GM21717 (cell line): ENCODE data around the gene C4orf50.
"Not testable (repeated sequence)": the region's sequence is repeated elsewhere in the genome, so short reads cannot be mapped to it uniquely, and the experiment has no call there.

Source experiments
- ATAC-seq: cut with Tn5 transposase; IDR thresholded peaks from one replicate; pipeline ENCODE4 v1.9.1; 2021; ENCODE audit warnings: mild to moderate bottlenecking, moderate library complexity; ENCODE audit not compliant: unreplicated experiment

The C4orf50 gene

DNA sequence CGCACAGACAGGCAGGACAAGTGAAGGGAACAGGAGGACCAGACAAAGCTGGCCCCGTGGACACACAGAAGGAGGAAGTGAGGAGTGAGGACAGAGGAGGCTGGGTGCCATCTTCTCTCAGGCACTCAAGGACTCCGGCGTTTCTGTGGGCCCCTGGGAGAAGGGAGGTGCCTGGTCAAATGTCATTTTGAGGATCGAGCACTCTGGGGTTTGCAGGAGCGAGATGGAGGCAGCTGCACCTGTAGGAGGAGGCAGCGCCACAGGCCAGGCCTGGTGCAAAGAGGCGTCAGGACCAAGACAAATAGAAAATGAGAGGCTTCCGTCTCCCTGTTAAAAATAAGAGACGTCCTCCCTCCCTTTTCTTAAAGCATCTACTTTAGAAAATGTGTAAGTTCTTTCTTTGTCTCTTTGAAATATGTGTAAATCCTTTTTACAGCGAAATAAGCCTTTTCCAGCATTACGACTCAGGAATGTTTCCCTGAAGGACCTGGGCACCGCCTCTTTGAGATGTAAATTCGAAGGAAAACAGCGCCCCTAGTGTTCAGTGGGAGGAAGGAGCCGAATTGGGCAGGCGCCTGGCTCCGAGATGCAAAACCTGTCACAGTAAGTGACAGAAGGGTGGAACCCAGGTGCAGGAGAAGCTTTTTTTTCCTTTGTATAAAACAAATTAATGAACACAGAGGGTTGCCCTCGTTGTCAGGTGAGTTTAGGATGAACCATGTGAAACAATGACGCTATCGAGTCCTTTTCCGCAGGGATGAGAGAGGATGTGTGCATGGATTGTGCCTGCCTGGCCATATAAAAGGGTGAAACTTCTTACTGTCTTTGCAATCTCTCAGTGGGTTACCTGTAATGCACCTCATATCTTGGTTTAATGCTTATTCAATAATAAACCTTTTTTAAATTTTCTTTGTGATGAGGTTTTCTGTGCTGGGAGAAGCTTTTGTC is 1.4 kb upstream of the C4orf50 start:
- no peak for ATAC-seq

- no peak for ATAC-seq
Measured at GRCh38 chr4:6017800-6018199, 431 bp downstream of the C4orf50 start.

DNA sequence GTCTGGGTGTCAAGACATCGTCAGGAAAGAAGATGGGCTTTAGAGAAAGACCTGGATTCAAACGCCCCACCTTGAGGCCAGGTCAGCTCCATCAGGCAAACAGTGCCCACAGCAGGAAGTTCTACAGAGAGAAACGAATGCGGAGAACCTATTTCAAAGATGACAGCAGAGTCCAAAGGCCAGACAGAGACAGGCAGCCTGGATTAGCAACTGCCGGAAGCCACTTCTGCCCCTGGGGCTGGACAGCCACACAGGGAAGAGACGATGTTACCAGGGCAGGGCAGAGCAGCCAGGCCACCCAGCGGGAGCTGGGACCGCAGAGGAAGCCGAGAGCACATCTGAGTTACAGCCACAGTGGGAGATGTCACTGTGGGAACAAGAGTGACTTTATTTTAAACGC is 1.2 kb downstream of the C4orf50 start:
- no peak for ATAC-seq

GRCh38 chr4:6013564-6013963 is 4.7 kb downstream of the C4orf50 start:
- no peak for ATAC-seq

DNA sequence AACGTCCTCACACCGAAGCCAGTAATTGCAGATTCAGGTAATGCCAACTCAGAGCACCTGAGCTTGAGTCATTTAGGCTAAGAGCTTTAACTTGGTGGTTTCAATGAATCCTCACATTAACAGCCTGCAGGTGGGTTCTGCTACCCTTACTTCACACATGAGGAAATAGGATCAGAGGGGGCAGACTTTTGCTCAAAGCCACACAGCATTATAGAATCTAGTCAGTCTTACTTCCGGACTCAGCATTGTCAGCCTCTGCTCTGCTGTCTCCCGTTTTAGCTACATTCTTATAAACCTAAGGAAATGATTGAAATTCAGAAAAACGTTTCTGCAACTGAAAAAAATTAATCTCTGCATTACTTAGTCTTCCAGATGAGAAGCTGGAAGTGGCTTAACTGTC is 6.0 kb downstream of the C4orf50 start:
- ATAC-seq: no peak

- ATAC-seq: no peak
Measured at GRCh38 chr4:6011686-6012085, 6.5 kb downstream of the C4orf50 start.

- no peak for ATAC-seq
Measured at GRCh38 chr4:6011271-6011671, 7.0 kb downstream of the C4orf50 start.

GRCh38 chr4:6010789-6011188 is 7.4 kb downstream of the C4orf50 start:
- ATAC-seq: no peak

DNA sequence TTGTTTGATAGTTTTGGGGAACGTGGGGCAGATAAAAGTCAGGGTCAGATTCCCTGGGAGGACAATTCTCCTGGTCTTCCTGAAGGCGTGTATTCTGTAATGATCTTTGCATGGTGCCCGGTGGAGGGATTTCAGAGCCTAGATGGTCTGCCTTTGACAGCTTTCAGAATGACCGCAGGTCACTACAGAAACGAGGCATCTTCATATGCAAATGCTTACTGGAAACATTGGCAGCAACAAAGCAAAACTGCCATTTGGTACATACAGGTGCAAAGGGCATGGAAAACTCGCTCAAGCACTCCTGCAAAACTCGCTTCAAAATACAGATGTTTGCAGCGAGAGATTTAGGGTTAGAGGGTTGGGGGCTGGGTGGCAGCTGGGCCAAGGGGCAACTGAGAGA is 8.8 kb downstream of the C4orf50 start:
- ATAC-seq: no peak

DNA sequence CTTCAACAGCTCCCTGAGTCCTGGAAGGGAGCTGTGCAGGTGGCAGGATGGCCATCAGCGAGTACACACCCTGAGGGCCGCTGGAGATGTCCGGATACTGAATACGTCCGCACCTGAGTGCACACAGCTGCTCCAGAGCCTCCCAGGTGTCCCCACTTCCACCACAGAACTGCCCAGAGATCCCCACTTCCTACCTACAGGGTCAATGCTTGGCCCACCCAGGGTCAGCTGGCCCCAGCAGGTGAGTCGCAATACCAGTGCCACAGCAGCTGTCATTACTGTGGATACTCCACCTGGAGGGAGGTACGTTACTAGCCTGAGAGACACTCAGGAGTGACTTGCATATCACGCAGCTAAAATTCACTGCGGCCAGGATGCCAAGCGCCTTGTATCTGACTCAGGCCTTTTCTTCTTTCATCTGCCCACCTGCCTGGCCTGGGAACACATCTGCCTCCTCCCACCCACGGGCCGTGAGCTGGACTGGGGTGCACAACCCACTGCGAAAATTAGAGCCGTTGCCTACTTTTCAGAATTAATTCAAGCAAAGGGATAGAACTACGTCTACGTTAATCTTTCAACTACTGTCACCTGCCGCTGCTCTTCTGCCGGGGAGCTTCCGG is 9.4 kb downstream of the C4orf50 start:
- ATAC-seq: no peak

DNA sequence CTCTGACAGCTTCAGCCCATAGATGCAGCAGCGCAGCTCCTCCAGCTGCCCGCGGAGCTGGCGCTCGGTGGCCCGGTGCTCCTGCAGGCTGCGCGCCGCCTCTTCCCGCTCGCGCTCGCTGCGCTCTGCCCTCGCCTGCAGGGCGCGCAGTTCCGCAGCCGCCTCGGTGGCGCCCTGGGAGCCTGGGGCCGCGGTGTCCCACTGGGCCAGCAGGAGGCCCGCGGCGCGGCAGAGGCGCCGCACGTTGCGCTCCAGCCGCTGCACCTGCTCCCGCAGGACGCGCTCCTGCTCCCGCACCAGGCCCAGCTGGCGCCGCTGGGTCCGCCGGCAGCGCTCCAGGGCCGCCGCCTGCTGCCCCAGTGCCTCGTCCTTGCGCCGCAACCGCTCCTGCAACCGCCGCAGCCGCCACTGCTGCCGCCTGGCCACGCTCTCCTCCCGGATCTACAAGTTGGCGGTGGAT is 10.1 kb downstream of the C4orf50 start:
- no peak for ATAC-seq

DNA sequence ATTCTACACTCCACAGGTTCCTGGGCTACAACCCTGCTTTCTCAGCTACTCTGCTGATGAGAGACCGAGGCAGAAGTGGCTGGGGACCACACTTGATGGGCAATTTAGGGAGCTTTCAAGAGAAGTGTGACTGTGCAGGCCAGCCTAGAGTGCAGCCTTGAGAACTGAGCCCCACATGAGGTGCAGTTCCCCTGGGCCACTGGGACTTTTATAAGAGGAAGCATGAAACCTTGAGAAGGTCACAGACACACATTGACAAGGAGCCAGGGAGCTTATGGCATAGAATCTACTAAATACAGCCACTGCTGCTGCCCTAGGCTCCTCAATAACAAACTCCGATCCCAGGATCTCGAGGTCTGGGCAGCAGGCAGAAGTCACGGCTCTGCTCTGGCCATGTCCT is 13.1 kb downstream of the C4orf50 start:
- ATAC-seq: no peak

GRCh38 chr4:6003485-6003884 is 14.7 kb downstream of the C4orf50 start:
- not testable (repeated sequence) for ATAC-seq

- no peak for ATAC-seq
Measured at GRCh38 chr4:6002926-6003325, 15.3 kb downstream of the C4orf50 start.

DNA sequence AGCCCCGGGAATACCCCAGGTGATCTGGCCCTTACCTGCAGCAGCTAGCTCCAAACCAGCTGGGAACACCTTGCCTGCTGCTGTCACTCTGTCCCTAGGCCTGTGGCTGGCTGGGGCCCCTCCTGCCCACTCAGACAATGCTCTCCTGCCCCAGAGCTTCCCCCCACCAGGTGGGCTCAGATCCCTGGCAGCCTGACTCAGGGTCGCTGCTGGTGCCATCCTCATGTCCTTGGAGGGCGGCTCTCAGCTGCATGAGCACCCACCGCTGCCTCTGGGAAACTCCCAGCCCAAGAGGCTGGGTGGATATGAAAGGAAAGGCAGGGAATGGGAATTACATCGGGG is 15.8 kb downstream of the C4orf50 start:
- no peak for ATAC-seq

- ATAC-seq: no peak
Measured at GRCh38 chr4:6001680-6002491, 16.3 kb downstream of the C4orf50 start.

- ATAC-seq: no peak
Measured at GRCh38 chr4:5999830-6000365, 18.3 kb downstream of the C4orf50 start.

DNA sequence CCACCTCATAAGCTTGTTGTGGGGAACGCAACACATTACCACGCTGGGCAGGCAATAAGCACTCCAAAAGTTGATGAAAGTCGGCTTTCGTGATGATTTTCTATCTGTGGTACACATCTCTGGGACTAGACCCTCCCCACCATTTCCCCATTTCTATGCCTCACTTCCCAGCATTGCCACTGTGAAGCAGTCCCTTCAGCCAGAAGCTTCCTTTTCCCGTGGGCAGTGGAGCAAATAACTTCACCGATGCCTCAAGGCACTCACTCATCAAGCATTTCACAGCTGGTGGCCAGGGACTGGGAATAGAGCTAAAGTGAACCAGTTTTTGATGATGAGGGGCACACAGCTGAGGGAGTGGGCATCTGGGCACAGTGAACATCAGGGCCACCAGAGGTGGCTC is 18.9 kb downstream of the C4orf50 start:
- no peak for ATAC-seq

- no peak for ATAC-seq
Measured at GRCh38 chr4:5998333-5998936, 19.8 kb downstream of the C4orf50 start.

GRCh38 chr4:5996641-5997040 is 21.6 kb downstream of the C4orf50 start:
- ATAC-seq: no peak
